Endodermal cell (in vitro differentiated cells): ENCODE data around the gene ANKH. TPM values are rescaled to one million over a fixed set of nuclear protein-coding genes. Genes with fewer than 3 reads are reported as not detected.

ENCODE experiments used
- DNase-seq: peaks from one replicate; pipeline ENCODE4 v3.0.0-alpha.2; 2017
- H3K27ac ChIP-seq: 2 replicates; pipeline ENCODE4 v1.5.1; 2013; ENCODE audit warnings: mild to moderate bottlenecking, low read depth, low read length, moderate library complexity
- H3K27me3 ChIP-seq: 2 replicates; pipeline ENCODE4 v1.6.1; 2013; ENCODE audit warnings: mild to moderate bottlenecking, low read length, moderate library complexity; ENCODE audit not compliant: insufficient read depth, control insufficient read depth, poor library complexity, severe bottlenecking
- H3K36me3 ChIP-seq: 2 replicates; pipeline ENCODE4 v1.7.0; 2013; ENCODE audit warnings: mild to moderate bottlenecking, low read length, moderate library complexity; ENCODE audit not compliant: control insufficient read depth, insufficient read depth
- H3K4me1 ChIP-seq: one replicate; pipeline ENCODE4 v1.7.0; 2013; ENCODE audit warnings: low read length; ENCODE audit not compliant: control insufficient read depth, insufficient read depth
- H3K4me3 ChIP-seq: 2 replicates; pipeline ENCODE4 v1.5.1; 2013; ENCODE audit warnings: mild to moderate bottlenecking, low read length, moderate library complexity
- H3K9ac ChIP-seq: 2 replicates; pipeline ENCODE4 v1.6.1; 2013; ENCODE audit warnings: mild to moderate bottlenecking, low read length, moderate library complexity; ENCODE audit not compliant: poor library complexity, severe bottlenecking; ENCODE audit errors: extremely low read depth
- H3K9me3 ChIP-seq: 2 replicates; pipeline ENCODE4 v1.6.1; 2013; ENCODE audit warnings: mild to moderate bottlenecking, low read length, moderate library complexity; ENCODE audit not compliant: control insufficient read depth
- H3K27ac Mint-ChIP-seq: 2 replicates; pipeline ENCODE4 v1.8.0; 2020; ENCODE audit warnings: mixed read lengths
- H3K27me3 Mint-ChIP-seq: 2 replicates; pipeline ENCODE4 v1.8.0; 2021; ENCODE audit warnings: mild to moderate bottlenecking, mixed read lengths; ENCODE audit not compliant: insufficient read depth
- H3K36me3 Mint-ChIP-seq: 2 replicates; pipeline ENCODE4 v1.8.0; 2020; ENCODE audit warnings: low read depth, mixed read lengths
- H3K4me1 Mint-ChIP-seq: 2 replicates; pipeline ENCODE4 v1.8.0; 2020; ENCODE audit warnings: mixed read lengths
- H3K4me3 Mint-ChIP-seq: 2 replicates; pipeline ENCODE4 v1.8.0; 2020; ENCODE audit warnings: mild to moderate bottlenecking, moderate library complexity, mixed read lengths
- H3K9me3 Mint-ChIP-seq: 2 replicates; pipeline ENCODE4 v1.8.0; 2020; ENCODE audit warnings: mild to moderate bottlenecking, mixed read lengths
- WGBS, 2 experiments: methylation state at CpG; one replicate each; pipeline versions ENCODE4 v1.1.5 to v1.1.7; 2013; ENCODE audit warnings: missing lambda C conversion rate in 2 of 2, mixed read lengths in 1 of 2; ENCODE audit not compliant: insufficient coverage in 1 of 2, insufficient read length in 1 of 2; 5-methylcytosine and 5-hydroxymethylcytosine counted together
- total RNA-seq, 2 donors: library from RNA; stranded (reverse); fragmentation: NEBNext Ultra II Directional in 1 of 2; extraction: Animal tissue kit (Norgen Biotek cat#: 25700) in 1 of 2; gene quantifications; 2 replicates in 1 of 2; 3 replicates in 1 of 2; pipeline ENCODE4 v1.2.1, GENCODE V29; 2021
- TF ChIP-seq, protein P1 (sequence below): fragments of 200-600 bp; sonication (generic); conservative IDR thresholded peaks from 2 replicates; pipeline ENCODE4 v1.5.0; 2021; ENCODE audit warnings: antibody characterized with exemption, mild to moderate bottlenecking

ANKH gene
- total RNA-seq, 2 donors from 2014 or later, result 26.5 to 43.4 TPM

DNA sequence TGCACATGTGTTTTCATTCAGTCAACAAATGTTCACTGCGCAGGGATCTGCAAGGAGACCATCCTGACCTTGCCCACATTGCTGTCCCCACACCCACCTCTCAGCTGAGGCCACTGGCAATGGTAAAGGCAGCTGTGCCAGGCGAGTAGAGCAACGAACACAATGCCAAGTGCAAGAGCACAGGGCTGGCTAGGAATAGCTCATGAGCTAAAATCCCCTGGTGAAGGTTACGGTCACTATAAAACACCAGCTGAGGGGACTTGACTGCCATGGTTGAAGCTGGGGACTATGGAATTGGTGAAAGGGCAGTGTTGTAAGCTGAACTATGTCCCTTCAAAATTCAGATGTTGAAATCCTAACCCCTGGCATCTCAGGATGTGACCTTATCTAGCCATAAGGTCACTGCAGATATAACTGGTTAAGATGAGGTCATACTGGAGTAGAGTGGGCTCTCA lies 111.0 kb downstream of the ANKH start:
- no peak overlapping the region for H3K9ac ChIP-seq
- H3K27me3 ChIP-seq, result no peaks in the 10 kb centered on the region
- no peaks in the 10 kb centered on the region for H3K9me3 Mint-ChIP-seq
- H3K36me3 Mint-ChIP-seq, result no peaks in the 10 kb centered on the region
- H3K27ac ChIP-seq, result no peak overlapping the region
- no peaks in the 10 kb centered on the region for H3K36me3 ChIP-seq
- H3K27ac Mint-ChIP-seq, result no peak overlapping the region
- 92 to 96% methylated on average over 4 of the region's 4 CpGs for WGBS, 2 experiments
- H3K4me1 ChIP-seq, result no peaks in the 10 kb centered on the region
- H3K4me3 Mint-ChIP-seq, result no peak overlapping the region
- H3K9me3 ChIP-seq, result no peaks in the 10 kb centered on the region
- no peaks in the 10 kb centered on the region for H3K4me1 Mint-ChIP-seq
- H3K4me3 ChIP-seq, result no peak overlapping the region
- no peak for DNase-seq
- H3K27me3 Mint-ChIP-seq, result no peaks in the 10 kb centered on the region
- TF ChIP-seq, protein P1, sequence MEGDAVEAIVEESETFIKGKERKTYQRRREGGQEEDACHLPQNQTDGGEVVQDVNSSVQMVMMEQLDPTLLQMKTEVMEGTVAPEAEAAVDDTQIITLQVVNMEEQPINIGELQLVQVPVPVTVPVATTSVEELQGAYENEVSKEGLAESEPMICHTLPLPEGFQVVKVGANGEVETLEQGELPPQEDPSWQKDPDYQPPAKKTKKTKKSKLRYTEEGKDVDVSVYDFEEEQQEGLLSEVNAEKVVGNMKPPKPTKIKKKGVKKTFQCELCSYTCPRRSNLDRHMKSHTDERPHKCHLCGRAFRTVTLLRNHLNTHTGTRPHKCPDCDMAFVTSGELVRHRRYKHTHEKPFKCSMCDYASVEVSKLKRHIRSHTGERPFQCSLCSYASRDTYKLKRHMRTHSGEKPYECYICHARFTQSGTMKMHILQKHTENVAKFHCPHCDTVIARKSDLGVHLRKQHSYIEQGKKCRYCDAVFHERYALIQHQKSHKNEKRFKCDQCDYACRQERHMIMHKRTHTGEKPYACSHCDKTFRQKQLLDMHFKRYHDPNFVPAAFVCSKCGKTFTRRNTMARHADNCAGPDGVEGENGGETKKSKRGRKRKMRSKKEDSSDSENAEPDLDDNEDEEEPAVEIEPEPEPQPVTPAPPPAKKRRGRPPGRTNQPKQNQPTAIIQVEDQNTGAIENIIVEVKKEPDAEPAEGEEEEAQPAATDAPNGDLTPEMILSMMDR, result no peak

DNA sequence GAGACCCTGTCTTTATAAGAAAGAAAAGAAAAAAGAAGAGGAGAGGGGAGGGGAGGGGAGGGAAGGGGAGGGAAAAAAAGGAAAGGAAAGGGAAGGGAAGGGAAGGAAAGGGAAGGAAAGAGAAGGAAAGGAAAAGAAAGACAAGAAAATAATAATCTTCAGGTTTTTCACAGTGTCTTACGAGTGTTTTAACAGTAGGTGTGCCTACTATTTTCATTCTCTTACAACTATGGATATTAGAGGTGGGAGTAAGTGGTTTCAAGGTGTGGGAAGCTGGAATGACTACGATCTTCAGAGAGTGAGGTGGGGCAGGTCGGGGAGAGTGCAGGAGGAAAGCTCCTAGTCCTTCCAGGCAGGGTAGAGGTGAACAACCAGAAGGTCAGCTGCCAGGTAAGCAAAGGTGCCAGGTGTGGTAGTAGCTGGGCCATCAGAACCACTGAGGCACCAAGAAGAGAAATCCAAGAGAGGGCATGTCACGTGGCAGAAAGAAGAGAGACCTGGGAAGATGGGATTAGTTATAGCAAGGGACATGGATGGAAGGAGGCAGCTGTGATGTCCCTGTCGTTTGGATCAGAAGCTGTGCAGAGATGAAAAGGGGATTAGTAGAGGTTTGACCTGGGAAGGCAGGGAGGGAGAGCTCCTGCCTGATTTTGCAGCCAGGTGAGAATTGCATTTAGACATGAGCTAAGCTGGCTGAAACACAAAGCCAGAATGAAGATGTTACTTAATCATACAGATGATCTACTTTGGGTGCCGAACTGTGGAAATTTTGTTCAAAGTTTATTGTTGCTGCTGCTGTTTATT lies 111.6 kb downstream of the ANKH start:
- 79 to 85% methylated on average over 5 to 6 of the region's 6 CpGs for WGBS, 2 experiments
- no peaks in the 10 kb centered on the region for H3K36me3 Mint-ChIP-seq
- no peaks in the 10 kb centered on the region for H3K27me3 Mint-ChIP-seq
- DNase-seq, result no peak
- TF ChIP-seq, protein P1, result no peak
- H3K9me3 ChIP-seq, result no peaks in the 10 kb centered on the region
- H3K4me1 Mint-ChIP-seq, result no peaks in the 10 kb centered on the region
- H3K27me3 ChIP-seq, result no peaks in the 10 kb centered on the region
- H3K27ac Mint-ChIP-seq, result no peak overlapping the region
- H3K9ac ChIP-seq, result no peak overlapping the region
- no peak overlapping the region for H3K4me3 Mint-ChIP-seq
- H3K4me1 ChIP-seq, result no peaks in the 10 kb centered on the region
- H3K9me3 Mint-ChIP-seq, result no peaks in the 10 kb centered on the region
- H3K36me3 ChIP-seq, result no peaks in the 10 kb centered on the region
- no peak overlapping the region for H3K4me3 ChIP-seq
- no peak overlapping the region for H3K27ac ChIP-seq

DNA sequence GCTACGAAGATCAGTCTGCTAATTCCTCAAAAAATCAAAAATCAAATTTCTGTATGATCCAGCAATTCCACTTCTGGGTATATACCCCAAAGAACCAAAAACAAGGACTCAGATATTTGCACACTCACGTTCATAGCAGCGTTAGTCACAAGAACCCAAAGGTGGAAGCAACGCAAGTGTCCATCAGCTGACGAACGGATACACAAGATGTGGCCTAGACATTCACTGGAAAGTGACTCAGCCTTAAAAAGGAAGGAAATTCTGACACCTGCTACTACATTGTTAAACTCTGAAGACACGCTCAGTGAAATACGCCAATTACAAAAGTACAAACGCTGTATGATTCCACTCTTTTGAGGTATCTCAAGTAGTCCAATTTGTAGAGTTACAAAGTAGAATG lies 113.7 kb downstream of the ANKH start:
- H3K27ac Mint-ChIP-seq, result no peak overlapping the region
- WGBS, 2 experiments, result 94 to 95% methylated on average over 8 to 9 of the region's 9 CpGs
- no peaks in the 10 kb centered on the region for H3K4me1 ChIP-seq
- no peak overlapping the region for H3K4me3 ChIP-seq
- H3K4me3 Mint-ChIP-seq, result no peak overlapping the region
- TF ChIP-seq, protein P1, result no peak
- DNase-seq, result no peak
- H3K36me3 Mint-ChIP-seq, result no peaks in the 10 kb centered on the region
- H3K27ac ChIP-seq, result no peak overlapping the region
- H3K9me3 Mint-ChIP-seq, result no peaks in the 10 kb centered on the region
- no peaks in the 10 kb centered on the region for H3K36me3 ChIP-seq
- H3K27me3 ChIP-seq, result no peaks in the 10 kb centered on the region
- H3K9me3 ChIP-seq, result no peaks in the 10 kb centered on the region
- H3K9ac ChIP-seq, result no peak overlapping the region
- no peaks in the 10 kb centered on the region for H3K27me3 Mint-ChIP-seq
- peaks cover 7% of the 10 kb centered on the region for H3K4me1 Mint-ChIP-seq
